Measurements from ENCODE around the gene PRC1. TPM values are rescaled to one million over a fixed set of nuclear protein-coding genes. Genes with fewer than 3 reads are reported as not detected.

The PRC1 gene
- polyA plus RNA-seq, 1 donor (not counting 4 experiments of a cell fraction or from before 2014, with no cell fraction given), result 105 TPM

DNA sequence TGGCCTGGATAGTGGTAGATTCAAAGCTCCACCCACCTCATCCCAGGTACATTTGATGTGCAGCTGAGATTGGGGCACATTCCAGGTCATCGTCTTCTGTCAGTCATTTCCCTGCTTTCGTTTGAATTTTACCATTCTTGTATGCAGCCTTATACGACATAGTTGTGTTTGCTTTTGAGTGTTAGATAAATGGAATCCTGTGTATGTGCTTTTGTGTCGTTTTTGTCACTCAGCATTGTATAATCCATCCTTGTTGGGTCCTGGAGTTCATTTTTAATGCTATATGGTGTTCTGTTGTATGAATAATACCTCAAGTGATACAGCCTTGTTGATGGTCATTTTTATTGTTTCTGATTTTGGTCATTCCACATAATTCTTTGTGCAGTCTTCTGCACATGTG lies 32.3 kb downstream of the PRC1 start:
- Histone ChIP-seq H3K4me2 (ENCODE audit: control insufficient read depth, extremely low read depth, insufficient read depth, low read depth, low read length) (no peak overlapping the region), H3K27me3 (ENCODE audit: control insufficient read depth, extremely low read depth, insufficient read depth, low read length) (no peaks in the 10 kb centered on the region), H3K36me3 (ENCODE audit: control insufficient read depth in 2 of 2, extremely low read depth in 1 of 2, insufficient read depth in 2 of 2, low read length in 2 of 2) (peaks cover 8 to 23% of the 10 kb centered on the region in 2 experiments), H3K9me1 (ENCODE audit: control insufficient read depth, extremely low read depth, insufficient read depth, low read length) (no peaks in the 10 kb centered on the region), H3K9me3 (ENCODE audit: control insufficient read depth, low read depth, low read length) (no peaks in the 10 kb centered on the region), H2AFZ (ENCODE audit: control insufficient read depth, low read length) (no peak overlapping the region), H3K9ac (ENCODE audit: control insufficient read depth, extremely low read depth, insufficient read depth, low read length) (no peak overlapping the region), H4K20me1 (ENCODE audit: control insufficient read depth, extremely low read depth, insufficient read depth, low read length) (no peaks in the 10 kb centered on the region), H3K4me1 (ENCODE audit: control insufficient read depth, extremely low read depth, insufficient read depth, low read length) (peaks cover 8% of the 10 kb centered on the region), H3K4me3 (ENCODE audit: control insufficient read depth in 2 of 3, extremely low read depth in 1 of 3, insufficient read depth in 2 of 3, low read depth in 1 of 3, low read length in 3 of 3) (no peak overlapping the region), H3K79me2 (ENCODE audit: control insufficient read depth, insufficient read depth, low read length) (no peaks in the 10 kb centered on the region), H3K27ac (ENCODE audit: control insufficient read depth, insufficient read depth, low read length) (no peak overlapping the region)
- FAIRE-seq (no peak), DNase-seq (ENCODE audit: low read depth, low spot score) (no peak)
- TF ChIP-seq, protein P1, sequence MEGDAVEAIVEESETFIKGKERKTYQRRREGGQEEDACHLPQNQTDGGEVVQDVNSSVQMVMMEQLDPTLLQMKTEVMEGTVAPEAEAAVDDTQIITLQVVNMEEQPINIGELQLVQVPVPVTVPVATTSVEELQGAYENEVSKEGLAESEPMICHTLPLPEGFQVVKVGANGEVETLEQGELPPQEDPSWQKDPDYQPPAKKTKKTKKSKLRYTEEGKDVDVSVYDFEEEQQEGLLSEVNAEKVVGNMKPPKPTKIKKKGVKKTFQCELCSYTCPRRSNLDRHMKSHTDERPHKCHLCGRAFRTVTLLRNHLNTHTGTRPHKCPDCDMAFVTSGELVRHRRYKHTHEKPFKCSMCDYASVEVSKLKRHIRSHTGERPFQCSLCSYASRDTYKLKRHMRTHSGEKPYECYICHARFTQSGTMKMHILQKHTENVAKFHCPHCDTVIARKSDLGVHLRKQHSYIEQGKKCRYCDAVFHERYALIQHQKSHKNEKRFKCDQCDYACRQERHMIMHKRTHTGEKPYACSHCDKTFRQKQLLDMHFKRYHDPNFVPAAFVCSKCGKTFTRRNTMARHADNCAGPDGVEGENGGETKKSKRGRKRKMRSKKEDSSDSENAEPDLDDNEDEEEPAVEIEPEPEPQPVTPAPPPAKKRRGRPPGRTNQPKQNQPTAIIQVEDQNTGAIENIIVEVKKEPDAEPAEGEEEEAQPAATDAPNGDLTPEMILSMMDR (optimal IDR thresholded peaks at IDR 0.05 in 1 of 3, IDR thresholded peaks at IDR 0.05 in 1 of 3, conservative IDR thresholded peaks at IDR 0.05 in 1 of 3; ENCODE audit: extremely low read depth in 1 of 3, insufficient read depth in 2 of 3, low read length in 3 of 3), result no peak
- no peak for TF ChIP-seq EZH2 (IDR thresholded peaks at IDR 0.05; ENCODE audit: low read length)
- dilution Hi-C loops (cut with MboI; ENCODE audit: extremely low pct_ligation_motif_present, low sequenced_read_pairs), result no loop called here

DNA sequence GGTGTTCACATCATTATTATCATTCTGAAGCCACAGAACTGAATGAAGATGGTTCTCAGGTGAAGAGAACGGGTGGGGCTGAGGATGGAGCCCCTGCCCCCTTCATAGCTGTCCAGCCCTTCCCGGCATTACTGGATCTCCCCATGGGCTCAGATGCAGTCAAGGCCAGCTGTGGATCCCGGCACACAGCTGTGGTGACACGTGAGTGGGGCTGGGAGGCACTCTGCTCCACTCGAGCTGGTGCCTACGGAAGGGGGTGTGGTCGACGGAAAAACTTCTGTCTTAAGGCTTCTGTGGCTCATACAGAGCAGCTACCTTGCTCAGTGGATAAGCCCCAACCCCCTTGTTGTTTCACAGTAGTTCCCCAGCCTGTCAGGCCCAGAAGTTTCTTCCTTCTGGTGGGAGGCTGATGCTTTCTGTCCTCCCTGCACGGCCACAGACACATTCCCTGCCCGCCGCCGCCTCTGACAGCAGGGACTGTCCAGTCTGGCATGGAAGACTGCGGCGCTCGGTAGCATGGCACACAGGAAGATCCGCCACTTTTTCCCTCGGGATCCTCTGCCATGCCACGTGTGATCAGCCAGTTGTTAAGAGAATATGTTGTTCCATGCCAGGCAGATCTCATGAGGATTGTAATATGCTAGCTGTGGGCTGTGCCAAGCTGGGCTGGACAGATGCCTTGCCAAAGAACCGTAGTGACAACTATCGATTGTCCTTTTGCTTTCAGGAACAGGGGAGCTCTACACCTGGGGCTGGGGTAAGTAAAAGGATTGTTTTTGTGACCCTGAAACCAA lies 33.8 kb downstream of the PRC1 start:
- no peak for TF ChIP-seq EZH2 (IDR thresholded peaks at IDR 0.05; ENCODE audit: low read length)
- TF ChIP-seq, protein P1 (optimal IDR thresholded peaks at IDR 0.05 in 1 of 3, IDR thresholded peaks at IDR 0.05 in 1 of 3, conservative IDR thresholded peaks at IDR 0.05 in 1 of 3; ENCODE audit: extremely low read depth in 1 of 3, insufficient read depth in 2 of 3, low read length in 3 of 3), result no peak
- no peak overlapping the region for H3K9ac ChIP-seq (ENCODE audit: control insufficient read depth, extremely low read depth, insufficient read depth, low read length)
- no peaks in the 10 kb centered on the region for H3K9me1 ChIP-seq (ENCODE audit: control insufficient read depth, extremely low read depth, insufficient read depth, low read length)
- no peak for DNase-seq (ENCODE audit: low read depth, low spot score)
- H3K27ac ChIP-seq (ENCODE audit: control insufficient read depth, insufficient read depth, low read length), result no peak overlapping the region
- no peak overlapping the region for H3K4me2 ChIP-seq (ENCODE audit: control insufficient read depth, extremely low read depth, insufficient read depth, low read depth, low read length)
- H3K9me3 ChIP-seq (ENCODE audit: control insufficient read depth, low read depth, low read length), result no peaks in the 10 kb centered on the region
- H3K4me3 ChIP-seq (ENCODE audit: control insufficient read depth in 2 of 3, extremely low read depth in 1 of 3, insufficient read depth in 2 of 3, low read depth in 1 of 3, low read length in 3 of 3), result no peak overlapping the region
- H4K20me1 ChIP-seq (ENCODE audit: control insufficient read depth, extremely low read depth, insufficient read depth, low read length), result no peaks in the 10 kb centered on the region
- no peaks in the 10 kb centered on the region for H3K27me3 ChIP-seq (ENCODE audit: control insufficient read depth, extremely low read depth, insufficient read depth, low read length)
- dilution Hi-C loops (cut with MboI; ENCODE audit: extremely low pct_ligation_motif_present, low sequenced_read_pairs), result no loop called here
- H3K79me2 ChIP-seq (ENCODE audit: control insufficient read depth, insufficient read depth, low read length), result no peaks in the 10 kb centered on the region
- no peak for FAIRE-seq
- H3K36me3 ChIP-seq (ENCODE audit: control insufficient read depth in 2 of 2, extremely low read depth in 1 of 2, insufficient read depth in 2 of 2, low read length in 2 of 2), result peaks cover 8 to 11% of the 10 kb centered on the region in 2 experiments
- H2AFZ ChIP-seq (ENCODE audit: control insufficient read depth, low read length), result no peak overlapping the region
- peaks cover 13% of the 10 kb centered on the region for H3K4me1 ChIP-seq (ENCODE audit: control insufficient read depth, extremely low read depth, insufficient read depth, low read length)
